Cardiac muscle cell (in vitro differentiated cells and primary cell): Measurements from ENCODE around the gene PYGB. TPM values are rescaled to one million over a fixed set of nuclear protein-coding genes. Genes with fewer than 3 reads are reported as not detected.
A peak's percentile ranks its signal among the peaks of the same experiment; 100 is the strongest.

Experiments used
- DNase-seq, 2 donors: peaks; one replicate each; pipeline versions ENCODE4 v3.0.0 to v3.0.0-alpha.2; 2010 to 2017; ENCODE audit warnings: low read depth in 1 of 2, low spot score in 1 of 2
- H3K27ac ChIP-seq: fragments of 200-600 bp; sonication (generic); 2 replicates; pipeline ENCODE4 v1.5.1; 2016
- H3K27me3 ChIP-seq: fragments of 200-600 bp; sonication (generic); 2 replicates; pipeline ENCODE4 v1.6.0; 2016; ENCODE audit warnings: control low read depth
- H3K36me3 ChIP-seq: fragments of 200-600 bp; sonication (generic); 2 replicates; pipeline ENCODE4 v1.5.1; 2016; ENCODE audit warnings: control low read depth
- H3K4me1 ChIP-seq: fragments of 200-600 bp; sonication (generic); 2 replicates; pipeline ENCODE4 v1.8.1; 2017; ENCODE audit warnings: low read depth, mild to moderate bottlenecking, mixed run types
- H3K4me3 ChIP-seq: fragments of 200-600 bp; sonication (generic); 2 replicates; pipeline ENCODE4 v1.5.1; 2016; ENCODE audit warnings: mild to moderate bottlenecking
- H3K9me3 ChIP-seq: fragments of 200-600 bp; sonication (generic); 2 replicates; pipeline ENCODE4 v1.5.1; 2017; ENCODE audit warnings: low read depth, mild to moderate bottlenecking, control low read depth
- CTCF ChIP-seq: IDR thresholded peaks from 2 replicates; pipeline ENCODE4 v1.5.1; 2012; ENCODE audit warnings: low read depth, mild to moderate bottlenecking, low read length
- polyA plus RNA-seq: library from polyadenylated mRNA; unstranded; fragments of >200 nt; fragmentation: Nextera tagmentation; extraction: Ambion mirVana; gene quantifications from 2 replicates; pipeline ENCODE4 v1.2.1, GENCODE V29; 2016
- total RNA-seq: library from RNA; depleted of rRNA; stranded (reverse); fragments of >200 nt; gene quantifications from 2 replicates; pipeline ENCODE4 v1.2.3, GENCODE V29; 2016

The PYGB gene
- total and polyA plus RNA-seq, 2 experiments from 2014 or later, result 192 to 243 TPM

- H3K36me3 ChIP-seq, result peaks cover 6% of the 10 kb centered on the region
- H3K27ac ChIP-seq, result peak overlapping the region; percentile 91
- DNase-seq, result no peak
- H3K9me3 ChIP-seq, result no peaks in the 10 kb centered on the region
- no peak overlapping the region for H3K4me3 ChIP-seq
- peaks cover 25% of the 10 kb centered on the region for H3K4me1 ChIP-seq
- TF ChIP-seq CTCF, result no peak
- no peaks in the 10 kb centered on the region for H3K27me3 ChIP-seq
Measured at GRCh38 chr20:25318471-25319240, 70.8 kb downstream of the PYGB start.

GRCh38 chr20:25319241-25320034 is 71.6 kb downstream of the PYGB start:
- H3K4me1 ChIP-seq, result peaks cover 25% of the 10 kb centered on the region
- H3K9me3 ChIP-seq, result no peaks in the 10 kb centered on the region
- peaks cover 6% of the 10 kb centered on the region for H3K36me3 ChIP-seq
- H3K27ac ChIP-seq, result peak overlapping the region; percentile 91
- no peak overlapping the region for H3K4me3 ChIP-seq
- no peaks in the 10 kb centered on the region for H3K27me3 ChIP-seq
- TF ChIP-seq CTCF, result no peak
- peak in 1 of 2 donors; percentile 45 for DNase-seq

GRCh38 chr20:25320035-25320800 is 72.3 kb downstream of the PYGB start:
- peaks cover 25% of the 10 kb centered on the region for H3K4me1 ChIP-seq
- no peak for DNase-seq
- H3K27ac ChIP-seq, result peak overlapping the region; percentile 91
- peaks cover 6% of the 10 kb centered on the region for H3K36me3 ChIP-seq
- no peak overlapping the region for H3K4me3 ChIP-seq
- H3K27me3 ChIP-seq, result no peaks in the 10 kb centered on the region
- TF ChIP-seq CTCF, result no peak
- H3K9me3 ChIP-seq, result no peaks in the 10 kb centered on the region

GRCh38 chr20:25321262-25321831 is 73.5 kb downstream of the PYGB start:
- no peaks in the 10 kb centered on the region for H3K27me3 ChIP-seq
- H3K4me3 ChIP-seq, result no peak overlapping the region
- no peak for TF ChIP-seq CTCF
- peaks cover 6% of the 10 kb centered on the region for H3K36me3 ChIP-seq
- H3K27ac ChIP-seq, result peak overlapping the region; percentile 6
- DNase-seq, result no peak
- peaks cover 29% of the 10 kb centered on the region for H3K4me1 ChIP-seq
- no peaks in the 10 kb centered on the region for H3K9me3 ChIP-seq

- DNase-seq, result no peak
- Histone ChIP-seq H3K4me3 (no peak overlapping the region), H3K4me1 (peaks cover 36% of the 10 kb centered on the region), H3K36me3 (peaks cover 6% of the 10 kb centered on the region), H3K27me3 (no peaks in the 10 kb centered on the region), H3K27ac (peak overlapping the region; percentile 6), H3K9me3 (no peaks in the 10 kb centered on the region)
- no peak for TF ChIP-seq CTCF
Measured at GRCh38 chr20:25321991-25322390, 74.1 kb downstream of the PYGB start.
